ENCODE results near the gene TMPRSS11A. TPM values are rescaled to one million over a fixed set of nuclear protein-coding genes. Genes with fewer than 3 reads are reported as not detected.

The TMPRSS11A gene
- not detected for polyA plus RNA-seq (2012; ENCODE audit: missing spikeins)

- TF ChIP-seq POLR2A (IDR thresholded peaks at IDR 0.05; ENCODE audit: low read depth, low read length) (no peak), POLR2AphosphoS5 (IDR thresholded peaks at IDR 0.05; ENCODE audit: low read depth, low read length) (no peak), TAF1 (IDR thresholded peaks at IDR 0.05; ENCODE audit: borderline replicate concordance, low read depth, low read length) (no peak)
- DNase-seq (ENCODE audit: insufficient read length) (no peak), FAIRE-seq (no peak)
These were observed at the start of gene TMPRSS11A for GRCh38 chr4:67963356-67963755. TMPRSS11A (minus strand) TSS chr4:67963493; CDS start chr4:67963393, 100 bp downstream.

- no peak for FAIRE-seq
- TF ChIP-seq TAF1 (IDR thresholded peaks at IDR 0.05; ENCODE audit: borderline replicate concordance, low read depth, low read length): no peak
- no peak for TF ChIP-seq POLR2AphosphoS5 (IDR thresholded peaks at IDR 0.05; ENCODE audit: low read depth, low read length)
- TF ChIP-seq POLR2A (IDR thresholded peaks at IDR 0.05; ENCODE audit: low read depth, low read length): no peak
- no peak for DNase-seq (ENCODE audit: insufficient read length)
These were observed 48.4 kb upstream of the TMPRSS11A start for GRCh38 chr4:68011684-68012083.

GRCh38 chr4:68002906-68003305, 39.6 kb upstream of the TMPRSS11A start:
- no peak for DNase-seq (ENCODE audit: insufficient read length)
- TF ChIP-seq POLR2A (IDR thresholded peaks at IDR 0.05; ENCODE audit: low read depth, low read length) (no peak), POLR2AphosphoS5 (IDR thresholded peaks at IDR 0.05; ENCODE audit: low read depth, low read length) (no peak), TAF1 (IDR thresholded peaks at IDR 0.05; ENCODE audit: borderline replicate concordance, low read depth, low read length) (no peak)
- FAIRE-seq: no peak

GRCh38 chr4:67996127-67996526, 32.8 kb upstream of the TMPRSS11A start:
- FAIRE-seq: no peak
- no peak for TF ChIP-seq TAF1 (IDR thresholded peaks at IDR 0.05; ENCODE audit: borderline replicate concordance, low read depth, low read length)
- no peak for TF ChIP-seq POLR2A (IDR thresholded peaks at IDR 0.05; ENCODE audit: low read depth, low read length)
- TF ChIP-seq POLR2AphosphoS5 (IDR thresholded peaks at IDR 0.05; ENCODE audit: low read depth, low read length): no peak
- DNase-seq (ENCODE audit: insufficient read length): no peak

GRCh38 chr4:67988991-67989390, 25.7 kb upstream of the TMPRSS11A start:
- no peak for TF ChIP-seq POLR2A (IDR thresholded peaks at IDR 0.05; ENCODE audit: low read depth, low read length)
- no peak for TF ChIP-seq POLR2AphosphoS5 (IDR thresholded peaks at IDR 0.05; ENCODE audit: low read depth, low read length)
- no peak for TF ChIP-seq TAF1 (IDR thresholded peaks at IDR 0.05; ENCODE audit: borderline replicate concordance, low read depth, low read length)
- FAIRE-seq (no peak), DNase-seq (ENCODE audit: insufficient read length) (no peak)

- no peak for TF ChIP-seq POLR2A (IDR thresholded peaks at IDR 0.05; ENCODE audit: low read depth, low read length)
- TF ChIP-seq POLR2AphosphoS5 (IDR thresholded peaks at IDR 0.05; ENCODE audit: low read depth, low read length): no peak
- TF ChIP-seq TAF1 (IDR thresholded peaks at IDR 0.05; ENCODE audit: borderline replicate concordance, low read depth, low read length): no peak
- FAIRE-seq: no peak
These were observed 20.0 kb upstream of the TMPRSS11A start for GRCh38 chr4:67983333-67983732.

GRCh38 chr4:67980512-67980911, 17.2 kb upstream of the TMPRSS11A start:
- no peak for TF ChIP-seq TAF1 (IDR thresholded peaks at IDR 0.05; ENCODE audit: borderline replicate concordance, low read depth, low read length)
- no peak for TF ChIP-seq POLR2AphosphoS5 (IDR thresholded peaks at IDR 0.05; ENCODE audit: low read depth, low read length)
- FAIRE-seq: no peak
- DNase-seq (ENCODE audit: insufficient read length): no peak

More at GRCh38 chr4:67983333-67983732, 20.0 kb upstream of the TMPRSS11A start:
- DNase-seq (ENCODE audit: insufficient read length): no peak

GRCh38 chr4:67973608-67974007, 10.3 kb upstream of the TMPRSS11A start:
- no peak for FAIRE-seq
- no peak for DNase-seq (ENCODE audit: insufficient read length)
- TF ChIP-seq POLR2A (IDR thresholded peaks at IDR 0.05; ENCODE audit: low read depth, low read length) (no peak), POLR2AphosphoS5 (IDR thresholded peaks at IDR 0.05; ENCODE audit: low read depth, low read length) (no peak), TAF1 (IDR thresholded peaks at IDR 0.05; ENCODE audit: borderline replicate concordance, low read depth, low read length) (no peak)

GRCh38 chr4:67954890-67955289, 8.4 kb downstream of the TMPRSS11A start:
- TF ChIP-seq TAF1 (IDR thresholded peaks at IDR 0.05; ENCODE audit: borderline replicate concordance, low read depth, low read length): no peak
- no peak for TF ChIP-seq POLR2AphosphoS5 (IDR thresholded peaks at IDR 0.05; ENCODE audit: low read depth, low read length)
- TF ChIP-seq POLR2A (IDR thresholded peaks at IDR 0.05; ENCODE audit: low read depth, low read length): no peak
- no peak for FAIRE-seq
- DNase-seq (ENCODE audit: insufficient read length): no peak

- no peak for TF ChIP-seq POLR2A (IDR thresholded peaks at IDR 0.05; ENCODE audit: low read depth, low read length)
- DNase-seq (ENCODE audit: insufficient read length): no peak
- no peak for FAIRE-seq
These were observed 22.2 kb downstream of the TMPRSS11A start for GRCh38 chr4:67941074-67941473.

GRCh38 chr4:67940506-67940905, 22.8 kb downstream of the TMPRSS11A start:
- no peak for DNase-seq (ENCODE audit: insufficient read length)
- FAIRE-seq: peak; percentile 5
- TF ChIP-seq POLR2AphosphoS5 (IDR thresholded peaks at IDR 0.05; ENCODE audit: low read depth, low read length): no peak
- no peak for TF ChIP-seq TAF1 (IDR thresholded peaks at IDR 0.05; ENCODE audit: borderline replicate concordance, low read depth, low read length)
- TF ChIP-seq POLR2A (IDR thresholded peaks at IDR 0.05; ENCODE audit: low read depth, low read length): no peak

GRCh38 chr4:67939195-67939594, 24.1 kb downstream of the TMPRSS11A start:
- DNase-seq (ENCODE audit: insufficient read length) (no peak), FAIRE-seq (no peak)
- TF ChIP-seq TAF1 (IDR thresholded peaks at IDR 0.05; ENCODE audit: borderline replicate concordance, low read depth, low read length) (no peak), POLR2A (IDR thresholded peaks at IDR 0.05; ENCODE audit: low read depth, low read length) (no peak), POLR2AphosphoS5 (IDR thresholded peaks at IDR 0.05; ENCODE audit: low read depth, low read length) (no peak)

GRCh38 chr4:67935888-67936287, 27.4 kb downstream of the TMPRSS11A start:
- peak; percentile 17 for FAIRE-seq
- no peak for TF ChIP-seq TAF1 (IDR thresholded peaks at IDR 0.05; ENCODE audit: borderline replicate concordance, low read depth, low read length)
- no peak for TF ChIP-seq POLR2AphosphoS5 (IDR thresholded peaks at IDR 0.05; ENCODE audit: low read depth, low read length)
- no peak for TF ChIP-seq POLR2A (IDR thresholded peaks at IDR 0.05; ENCODE audit: low read depth, low read length)
- no peak for DNase-seq (ENCODE audit: insufficient read length)
